ENCODE data around the gene TRPC1. TPM values are rescaled to one million over a fixed set of nuclear protein-coding genes. Genes with fewer than 3 reads are reported as not detected.

Gene TRPC1
- total RNA-seq, 4 donors from 2014 or later, result 19.5 to 31.1 (median 23.2) TPM

- no peak for TF ChIP-seq EP300 (IDR thresholded peaks at IDR 0.05)
- TF ChIP-seq CTCF (IDR thresholded peaks at IDR 0.05), result no peak
- TF ChIP-seq POLR2A (IDR thresholded peaks at IDR 0.05; ENCODE audit: low read depth), result no peak
- TF ChIP-seq POLR2AphosphoS5 (IDR thresholded peaks at IDR 0.05), result no peak
- intact Hi-C loops (cut with DNase I), result no loop called here
- WGBS, result 83% methylated on average over 2 of the region's 2 CpGs
- H3K27me3 ChIP-seq, result no peaks in the 10 kb centered on the region
- H3K4me3 ChIP-seq, result no peak overlapping the region
- peaks cover 0 to 13% (median 9%) of the 10 kb centered on the region in 4 donors for H3K4me1 ChIP-seq
- DNase-seq (ENCODE audit: extremely low spot score), result no peak
- H3K27ac ChIP-seq (replicated peaks in 1 of 4), result no peak overlapping the region
- no peaks in the 10 kb centered on the region for H3K36me3 ChIP-seq
- H3K9me3 ChIP-seq, result no peaks in the 10 kb centered on the region
Measured at GRCh38 chr3:142691527-142691926, 32.3 kb upstream of the TRPC1 start.

- TF ChIP-seq POLR2AphosphoS5 (IDR thresholded peaks at IDR 0.05), result no peak
- Histone ChIP-seq H3K4me1 (peaks cover 0 to 13% (median 9%) of the 10 kb centered on the region in 4 donors), H3K4me3 (no peak overlapping the region), H3K36me3 (no peaks in the 10 kb centered on the region), H3K27ac (replicated peaks in 1 of 4) (no peak overlapping the region), H3K27me3 (no peaks in the 10 kb centered on the region), H3K9me3 (no peaks in the 10 kb centered on the region)
- DNase-seq (ENCODE audit: extremely low spot score), result no peak
- intact Hi-C loops (cut with DNase I), result no loop called here
- WGBS, result 78% methylated on average over 7 of the region's 7 CpGs
Measured at GRCh38 chr3:142693136-142693853, 30.5 kb upstream of the TRPC1 start.

- Histone ChIP-seq H3K9me3 (no peaks in the 10 kb centered on the region), H3K27me3 (no peaks in the 10 kb centered on the region), H3K27ac (replicated peaks in 1 of 4) (no peak overlapping the region), H3K4me3 (no peak overlapping the region), H3K4me1 (peaks cover 0 to 13% (median 9%) of the 10 kb centered on the region in 4 donors), H3K36me3 (no peaks in the 10 kb centered on the region)
- intact Hi-C loops (cut with DNase I), result no loop called here
- no peak for DNase-seq (ENCODE audit: extremely low spot score)
- WGBS, result 85% methylated on average over 1 of the region's 1 CpG
- TF ChIP-seq POLR2AphosphoS5 (IDR thresholded peaks at IDR 0.05) (no peak), CTCF (IDR thresholded peaks at IDR 0.05) (no peak), POLR2A (IDR thresholded peaks at IDR 0.05; ENCODE audit: low read depth) (no peak), EP300 (IDR thresholded peaks at IDR 0.05) (no peak)
Measured at GRCh38 chr3:142694225-142694624, 29.6 kb upstream of the TRPC1 start.

GRCh38 chr3:142705198-142705597 lies 18.6 kb upstream of the TRPC1 start:
- DNase-seq (ENCODE audit: extremely low spot score), result no peak
- intact Hi-C loops (cut with DNase I), result no loop called here
- no peaks in the 10 kb centered on the region for H3K36me3 ChIP-seq
- peaks cover 0 to 24% (median 8%) of the 10 kb centered on the region in 4 donors for H3K4me1 ChIP-seq
- H3K27me3 ChIP-seq, result no peaks in the 10 kb centered on the region
- no peak overlapping the region for H3K27ac ChIP-seq (replicated peaks in 1 of 4)
- TF ChIP-seq EP300 (IDR thresholded peaks at IDR 0.05), result no peak
- TF ChIP-seq POLR2AphosphoS5 (IDR thresholded peaks at IDR 0.05), result no peak
- TF ChIP-seq POLR2A (IDR thresholded peaks at IDR 0.05; ENCODE audit: low read depth), result no peak
- TF ChIP-seq CTCF (IDR thresholded peaks at IDR 0.05), result no peak
- no peaks in the 10 kb centered on the region for H3K9me3 ChIP-seq
- no peak overlapping the region for H3K4me3 ChIP-seq
- 63% methylated on average over 2 of the region's 2 CpGs for WGBS

GRCh38 chr3:142706321-142707127 lies 17.3 kb upstream of the TRPC1 start:
- H3K4me1 ChIP-seq, result peaks cover 0 to 24% (median 8%) of the 10 kb centered on the region in 4 donors
- 88% methylated on average over 7 of the region's 7 CpGs for WGBS
- no peak for DNase-seq (ENCODE audit: extremely low spot score)
- H3K36me3 ChIP-seq, result no peaks in the 10 kb centered on the region
- no peak overlapping the region for H3K4me3 ChIP-seq
- no peak overlapping the region for H3K27ac ChIP-seq (replicated peaks in 1 of 4)
- TF ChIP-seq EP300 (IDR thresholded peaks at IDR 0.05) (no peak), POLR2AphosphoS5 (IDR thresholded peaks at IDR 0.05) (no peak), POLR2A (IDR thresholded peaks at IDR 0.05; ENCODE audit: low read depth) (no peak), CTCF (IDR thresholded peaks at IDR 0.05) (no peak)
- intact Hi-C loops (cut with DNase I), result no loop called here
- no peaks in the 10 kb centered on the region for H3K27me3 ChIP-seq
- no peaks in the 10 kb centered on the region for H3K9me3 ChIP-seq
